OCI-LY7 (cell line): ENCODE data around the gene EPN1.
"Not testable (repeated sequence)": the region's sequence is repeated elsewhere in the genome, so short reads cannot be mapped to it uniquely, and the experiment has no call there.

Experiments used
- CTCF ChIP-seq: fragments of 200-600 bp; sonication (generic); conservative IDR thresholded peaks from 2 replicates; pipeline ENCODE4 v1.5.1; 2014; ENCODE audit warnings: mild to moderate bottlenecking, antibody characterized with exemption, low read length, moderate library complexity, mixed read lengths
- EZH2phosphoT487 ChIP-seq: fragments of 200-600 bp; sonication (generic); IDR thresholded peaks from 2 replicates; pipeline ENCODE4 v1.6.1; 2018; ENCODE audit warnings: low read depth, borderline replicate concordance, mild to moderate bottlenecking, mixed run types, antibody characterized with exemption, low read length, moderate library complexity, mixed read lengths

GRCh38 chr19:55717879-55718711 is 43.1 kb downstream of the EPN1 start:
- TF ChIP-seq CTCF, EZH2phosphoT487: not testable (repeated sequence)
